Endothelial cell of umbilical vein (primary cell): ENCODE results near the gene ATP6AP2. TPM values are rescaled to one million over a fixed set of nuclear protein-coding genes. Genes with fewer than 3 reads are reported as not detected.

Experiments used
- Bru-seq: library from RNA; stranded (reverse); fragments of 400-500 nt; gene quantifications from one replicate; lab custom pipeline; 2021; lab: Mats Ljungman, UMichigan
- BruChase-seq, 2 experiments: library from RNA; stranded (reverse); fragments of 400-500 nt; gene quantifications; one replicate each; lab custom pipeline; 2021; lab: Mats Ljungman, UMichigan
- BruUV-seq: library from RNA; stranded (reverse); fragments of 400-500 nt; replicated peaks from 2 replicates; lab custom pipeline; 2021; lab: Mats Ljungman, UMichigan
- CTCF ChIA-PET: fragments of 300-600, 350-600 bp; sonication (Branson Sonifier 250); formaldehyde crosslinking; loops from one replicate; lab custom pipeline; 2021; ENCODE audit warnings: antibody characterized with exemption, inconsistent platforms; lab: Charles Lee
- POLR2A ChIA-PET: fragments of 300-600, 350-600 bp; sonication (Branson Sonifier 250); formaldehyde crosslinking; loops from one replicate; lab custom pipeline; 2021; ENCODE audit warnings: antibody characterized with exemption, inconsistent platforms; lab: Charles Lee
- DNase-seq: peaks from one replicate; pipeline ENCODE4 v3.0.0-alpha.2; 2011; ENCODE audit warnings: low read depth, low spot score
- FAIRE-seq: peaks from 2 replicates; lab custom pipeline; 2011; peaks lifted over from hg19 to GRCh38; lab: Jason Lieb, UNC
- H2AFZ ChIP-seq: 2 replicates; pipeline ENCODE4 v1.6.0; 2012; ENCODE audit warnings: low read depth, low read length, control low read depth, inconsistent platforms
- H3K27ac ChIP-seq: 2 replicates; pipeline ENCODE4 v1.5.1; 2011; ENCODE audit warnings: low read depth, mild to moderate bottlenecking, control low read depth, low read length, moderate library complexity; ENCODE audit not compliant: insufficient read depth
- H3K27me3 ChIP-seq, 2 experiments: 2 replicates each; pipeline versions ENCODE4 v1.6.0 to v1.6.1; 2011; ENCODE audit warnings: low read length in 2 of 2, mixed read lengths in 1 of 2; ENCODE audit not compliant: control insufficient read depth in 2 of 2, insufficient read depth in 2 of 2
- H3K36me3 ChIP-seq, 2 experiments: 2 replicates in 1 of 2; 3 replicates in 1 of 2; pipeline ENCODE4 v1.5.1; 2011; ENCODE audit warnings: low read length in 2 of 2, mild to moderate bottlenecking in 1 of 2, moderate library complexity in 1 of 2; ENCODE audit not compliant: control insufficient read depth in 2 of 2, insufficient read depth in 2 of 2; ENCODE audit errors: extremely low read depth in 1 of 2
- H3K4me1 ChIP-seq: 3 replicates; pipeline ENCODE4 v1.5.1; 2011; ENCODE audit warnings: mild to moderate bottlenecking, low read length; ENCODE audit not compliant: control insufficient read depth, insufficient read depth; ENCODE audit errors: extremely low read depth
- H3K4me2 ChIP-seq: 2 replicates; pipeline ENCODE4 v1.6.1; 2011; ENCODE audit warnings: low read length, control low read depth, mixed read lengths; ENCODE audit not compliant: insufficient read depth
- H3K4me3 ChIP-seq, 3 experiments: fragments of 200-600 bp in 1 of 3; sonication (generic), shearing (Covaris generic) in 1 of 3; replicated peaks in 1 of 3; 2 replicates each; pipeline ENCODE4 v1.5.1; 2011 to 2016; ENCODE audit warnings: control low read depth in 3 of 3, low read length in 3 of 3, mild to moderate bottlenecking in 2 of 3, inconsistent platforms in 1 of 3, low read depth in 1 of 3, moderate library complexity in 1 of 3; ENCODE audit not compliant: insufficient read depth in 1 of 3
- H3K79me2 ChIP-seq: 2 replicates; pipeline ENCODE4 v1.6.0; 2012; ENCODE audit warnings: low read length, inconsistent platforms; ENCODE audit not compliant: control insufficient read depth, insufficient read depth
- H3K9ac ChIP-seq: replicated peaks from 2 replicates; pipeline ENCODE3; 2011; ENCODE audit warnings: low read length, control low read depth; ENCODE audit not compliant: insufficient read depth; ENCODE audit errors: extremely low read depth
- H3K9me1 ChIP-seq: replicated peaks from 3 replicates; pipeline ENCODE4 v1.6.0; 2011; ENCODE audit warnings: mild to moderate bottlenecking, low read length; ENCODE audit not compliant: control insufficient read depth, insufficient read depth; ENCODE audit errors: extremely low read depth
- H3K9me3 ChIP-seq: replicated peaks from 2 replicates; pipeline ENCODE4 v1.5.1; 2012; ENCODE audit warnings: low read length, inconsistent platforms; ENCODE audit not compliant: control insufficient read depth, insufficient read depth
- H4K20me1 ChIP-seq: replicated peaks from 2 replicates; pipeline ENCODE3; 2011; ENCODE audit warnings: mild to moderate bottlenecking, low read length; ENCODE audit not compliant: control insufficient read depth, insufficient read depth; ENCODE audit errors: extremely low read depth
- EZH2 ChIP-seq: IDR thresholded peaks from 2 replicates; pipeline ENCODE4 v1.6.1; 2012; ENCODE audit warnings: borderline replicate concordance, low read depth, mild to moderate bottlenecking, moderate library complexity, low read length, inconsistent platforms; ENCODE audit not compliant: severe bottlenecking
- POLR2A ChIP-seq: IDR thresholded peaks from 2 replicates; pipeline ENCODE4 v1.6.1; 2012; ENCODE audit warnings: low read depth, mild to moderate bottlenecking, control low read depth, low read length
- dilution Hi-C: fragments of 300-500 bp; cut with MboI; formaldehyde crosslinking; loops from one replicate; pipeline ENCODE4 v1.15.0; 2019; ENCODE audit warnings: low sequenced_read_pairs; ENCODE audit not compliant: extremely low pct_ligation_motif_present
- intact Hi-C: fragments of 100-400 bp; cut with micrococcal nuclease; formaldehyde crosslinking; loops from one replicate; pipeline ENCODE4 v1.10.0; 2022
- long read RNA-seq: library from polyadenylated mRNA; stranded (forward); transcript quantifications from one replicate; pipeline ENCODE4 v2.0.0, GENCODE V29; 2021
- polyA minus RNA-seq, 3 experiments: library from RNA; depleted of rRNA, polyadenylated mRNA; stranded (reverse); fragments of >200 nt; gene quantifications; 1 replicate in 1 of 3; 2 replicates in 2 of 3; pipeline ENCODE4 v1.2.3, GENCODE V29; 2011
- polyA plus RNA-seq, 4 experiments: library from polyadenylated mRNA; depleted of rRNA in 3 of 4; stranded (reverse) in 3 of 4; unstranded in 1 of 4; fragments of >200 nt; gene quantifications; 2 replicates each; pipeline versions ENCODE4 v1.2.1 to v1.2.3, GENCODE V29; 2011 to 2012; ENCODE audit warnings: missing spikeins in 1 of 4
- total RNA-seq: library from RNA; stranded (reverse); gene quantifications from 2 replicates; pipeline ENCODE4 v1.2.3, GENCODE V29; 2021

The ATP6AP2 gene, protein sequence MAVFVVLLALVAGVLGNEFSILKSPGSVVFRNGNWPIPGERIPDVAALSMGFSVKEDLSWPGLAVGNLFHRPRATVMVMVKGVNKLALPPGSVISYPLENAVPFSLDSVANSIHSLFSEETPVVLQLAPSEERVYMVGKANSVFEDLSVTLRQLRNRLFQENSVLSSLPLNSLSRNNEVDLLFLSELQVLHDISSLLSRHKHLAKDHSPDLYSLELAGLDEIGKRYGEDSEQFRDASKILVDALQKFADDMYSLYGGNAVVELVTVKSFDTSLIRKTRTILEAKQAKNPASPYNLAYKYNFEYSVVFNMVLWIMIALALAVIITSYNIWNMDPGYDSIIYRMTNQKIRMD
- 84.6 and 90.8 TPM in 2 replicates for total RNA-seq
- 95.7 and 95.9 TPM in 2 replicates for polyA plus RNA-seq
- 118 and 119 TPM in 2 replicates for polyA plus RNA-seq (2011; cell fraction: cytosol; rRNA removed)
- polyA plus RNA-seq (2011; cell fraction: nucleus; rRNA removed), result 66.8 and 68.7 TPM in 2 replicates
- polyA plus RNA-seq (2012), result 182 and 201 TPM in 2 replicates
- 120 and 143 TPM in 2 replicates for polyA minus RNA-seq
- polyA minus RNA-seq (2011; cell fraction: cytosol; rRNA and poly(A)+ RNA removed), result 67.0 TPM
- polyA minus RNA-seq (2011; cell fraction: nucleus; rRNA and poly(A)+ RNA removed), result 29.5 and 44.1 TPM in 2 replicates
- percentile 62 among the genes with signal in this experiment for Bru-seq, nascent RNA
- percentile 84 among the genes with signal in this experiment for BruChase-seq, experiment 1, labeled RNA remaining after a 6-hour chase
- percentile 67 among the genes with signal in this experiment for BruChase-seq, experiment 2, labeled RNA remaining after a 2-hour chase
- long read RNA-seq, transcript ATP6AP2-224 (8 exons, 1,929 nt), result minor isoform, 6 of 526 reads
- long read RNA-seq, transcript ATP6AP2-217 (9 exons, 2,337 nt), result major isoform, 449 of 526 reads
- long read RNA-seq, partial matches to known transcripts, result 53 of 526 reads
- long read RNA-seq, other reads (novel, unspliced or antisense), result 5 of 526 reads

DNA sequence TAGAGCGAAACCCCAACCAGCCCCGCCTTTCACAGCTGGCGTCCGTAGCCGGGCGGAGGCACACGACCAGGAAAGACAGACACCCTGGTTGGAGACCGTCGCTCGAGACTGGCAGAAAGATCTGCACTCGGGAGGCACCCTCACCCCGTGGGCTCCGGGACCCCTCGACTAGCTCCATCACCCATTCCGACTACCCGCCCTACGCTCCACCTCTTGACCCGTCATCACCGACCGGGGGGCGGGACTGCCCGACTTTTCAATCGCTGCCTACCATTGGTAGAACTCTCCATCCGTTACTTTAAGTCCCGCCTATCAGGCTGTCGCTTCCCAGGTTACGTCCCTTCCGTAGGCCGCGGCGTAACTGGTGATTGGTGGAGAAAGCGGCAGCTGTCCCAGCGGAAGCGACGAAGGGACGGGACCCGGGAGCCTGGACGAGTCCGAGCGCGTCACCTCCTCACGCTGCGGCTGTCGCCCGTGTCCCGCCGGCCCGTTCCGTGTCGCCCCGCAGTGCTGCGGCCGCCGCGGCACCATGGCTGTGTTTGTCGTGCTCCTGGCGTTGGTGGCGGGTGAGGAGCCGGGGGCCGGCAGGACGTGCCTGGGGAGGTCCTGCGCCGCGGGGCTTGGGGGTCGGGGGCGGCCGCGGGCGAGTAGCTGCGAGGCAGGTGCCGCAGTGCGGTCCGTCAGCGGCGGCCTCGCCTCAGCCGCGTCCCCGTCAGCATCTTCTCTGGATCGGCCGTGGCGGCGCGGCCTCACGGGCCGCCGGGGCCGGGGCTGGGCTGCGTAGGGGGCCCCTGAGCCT, at the start of gene ATP6AP2:
ATP6AP2 (plus strand) TSS at position 434 of the 799 bp plus-strand sequence; CDS start at position 530, 96 bp downstream.
- TF ChIP-seq POLR2A (no peak), EZH2 (no peak)

More for the DNA sequence above, at the start of gene ATP6AP2:
- Histone ChIP-seq H3K36me3 (no peaks in the 10 kb centered on the region), H2AFZ (peak within 1 kb of the TSS; percentile 64), H3K79me2 (peaks cover 25% of the 10 kb centered on the region), H3K9ac (peak within 1 kb of the TSS; percentile 73), H3K9me1 (no peaks in the 10 kb centered on the region), H4K20me1 (no peaks in the 10 kb centered on the region), H3K4me3 (peak within 1 kb of the TSS; percentile 48 to 72 (median 67)), H3K4me2 (peak within 1 kb of the TSS; percentile 86), H3K27ac (peak within 1 kb of the TSS; percentile 19), H3K4me1 (peaks cover 10% of the 10 kb centered on the region), H3K9me3 (no peaks in the 10 kb centered on the region), H3K27me3 (no peaks in the 10 kb centered on the region)
- peak; percentile 96 for FAIRE-seq
- intact Hi-C loops (loop anchor here (2.0 kb wide), 1 partner anchor 64 kb away; no protein-coding TSS in a partner anchor), dilution Hi-C loops (no loop called here)
- POLR2A ChIA-PET, result interaction anchor here (0.6 kb wide), 1 partner anchor 14 kb away, joined by 3 read pairs; no protein-coding TSS in a partner anchor
- DNase-seq, result peak; percentile 94
- BruUV-seq, result no TSS peak
- CTCF ChIA-PET, result interaction anchor here (1.1 to 1.9 kb wide), 2 partner anchors 13 to 37 kb away, joined by 3 to 12 read pairs; no protein-coding TSS in a partner anchor
